PFSK-1 (cell line): ENCODE data around the gene MYH9.

ENCODE experiments used
- FOXP2 ChIP-seq: optimal IDR thresholded peaks from 2 replicates; pipeline ENCODE3; 2011; ENCODE audit warnings: borderline replicate concordance, control low read depth, inconsistent platforms; ENCODE audit not compliant: insufficient read depth; ENCODE audit errors: extremely low read length, extremely low read depth
- POLR2AphosphoS5 ChIP-seq: IDR thresholded peaks from 2 replicates; pipeline ENCODE4 v1.6.1; 2012; ENCODE audit warnings: low read depth, mild to moderate bottlenecking, control low read depth, low read length, moderate library complexity
- SIN3A ChIP-seq: IDR thresholded peaks from 2 replicates; pipeline ENCODE4 v1.6.1; 2012; ENCODE audit warnings: mild to moderate bottlenecking, low read length, moderate library complexity, borderline replicate concordance; ENCODE audit not compliant: insufficient read depth
- TAF1 ChIP-seq: IDR thresholded peaks from 2 replicates; pipeline ENCODE4 v1.6.1; 2012; ENCODE audit warnings: low read length, control low read depth, borderline replicate concordance; ENCODE audit not compliant: insufficient read depth
- TF ChIP-seq, protein P1 (sequence below), 2 experiments: IDR thresholded peaks; 2 replicates each; pipeline versions ENCODE4 v1.6.1 to v1.8.0; 2011 to 2012; ENCODE audit warnings: low read depth in 2 of 2, low read length in 2 of 2, control low read depth in 1 of 2, inconsistent platforms in 1 of 2, mild to moderate bottlenecking in 1 of 2, moderate library complexity in 1 of 2; ENCODE audit not compliant: insufficient read depth in 1 of 2

Gene MYH9

DNA sequence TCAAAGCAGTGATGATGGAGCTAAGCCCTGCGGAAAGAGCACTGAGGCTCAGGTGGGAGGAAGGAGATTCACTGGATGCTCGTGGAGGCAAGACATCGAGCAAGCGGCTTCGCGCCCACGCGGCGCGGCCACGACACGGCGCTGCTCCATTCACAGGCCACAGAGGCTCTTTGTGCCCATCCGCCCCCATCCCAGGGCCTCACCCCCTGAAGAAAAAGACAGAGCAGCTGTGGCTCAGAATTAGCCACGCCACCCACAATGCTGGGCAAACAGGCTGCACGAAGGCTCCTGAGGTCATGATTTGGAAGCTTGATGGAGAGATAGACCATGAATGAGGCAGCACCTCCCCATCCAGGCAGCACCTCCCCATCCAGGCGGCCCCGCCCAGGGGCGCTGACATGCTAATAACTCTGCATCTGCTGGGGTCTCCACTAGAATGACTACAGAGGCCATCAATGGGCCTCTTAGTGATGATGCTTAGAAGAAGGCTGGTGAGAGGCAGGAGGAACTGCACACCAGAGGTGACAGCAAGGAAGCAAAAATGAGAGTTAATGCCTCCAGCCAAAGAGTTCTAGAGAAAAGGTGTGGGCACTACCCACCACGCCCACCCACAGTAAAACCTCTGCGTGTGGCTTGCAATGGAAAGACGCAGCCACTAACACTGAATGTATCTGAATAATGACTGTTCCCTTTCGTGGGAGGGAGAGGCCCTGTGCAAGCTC lies 43.5 kb downstream of the MYH9 start:
- no peak for TF ChIP-seq POLR2AphosphoS5
- TF ChIP-seq SIN3A = no peak
- no peak for TF ChIP-seq TAF1
- TF ChIP-seq, protein P1, sequence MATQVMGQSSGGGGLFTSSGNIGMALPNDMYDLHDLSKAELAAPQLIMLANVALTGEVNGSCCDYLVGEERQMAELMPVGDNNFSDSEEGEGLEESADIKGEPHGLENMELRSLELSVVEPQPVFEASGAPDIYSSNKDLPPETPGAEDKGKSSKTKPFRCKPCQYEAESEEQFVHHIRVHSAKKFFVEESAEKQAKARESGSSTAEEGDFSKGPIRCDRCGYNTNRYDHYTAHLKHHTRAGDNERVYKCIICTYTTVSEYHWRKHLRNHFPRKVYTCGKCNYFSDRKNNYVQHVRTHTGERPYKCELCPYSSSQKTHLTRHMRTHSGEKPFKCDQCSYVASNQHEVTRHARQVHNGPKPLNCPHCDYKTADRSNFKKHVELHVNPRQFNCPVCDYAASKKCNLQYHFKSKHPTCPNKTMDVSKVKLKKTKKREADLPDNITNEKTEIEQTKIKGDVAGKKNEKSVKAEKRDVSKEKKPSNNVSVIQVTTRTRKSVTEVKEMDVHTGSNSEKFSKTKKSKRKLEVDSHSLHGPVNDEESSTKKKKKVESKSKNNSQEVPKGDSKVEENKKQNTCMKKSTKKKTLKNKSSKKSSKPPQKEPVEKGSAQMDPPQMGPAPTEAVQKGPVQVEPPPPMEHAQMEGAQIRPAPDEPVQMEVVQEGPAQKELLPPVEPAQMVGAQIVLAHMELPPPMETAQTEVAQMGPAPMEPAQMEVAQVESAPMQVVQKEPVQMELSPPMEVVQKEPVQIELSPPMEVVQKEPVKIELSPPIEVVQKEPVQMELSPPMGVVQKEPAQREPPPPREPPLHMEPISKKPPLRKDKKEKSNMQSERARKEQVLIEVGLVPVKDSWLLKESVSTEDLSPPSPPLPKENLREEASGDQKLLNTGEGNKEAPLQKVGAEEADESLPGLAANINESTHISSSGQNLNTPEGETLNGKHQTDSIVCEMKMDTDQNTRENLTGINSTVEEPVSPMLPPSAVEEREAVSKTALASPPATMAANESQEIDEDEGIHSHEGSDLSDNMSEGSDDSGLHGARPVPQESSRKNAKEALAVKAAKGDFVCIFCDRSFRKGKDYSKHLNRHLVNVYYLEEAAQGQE (IDR thresholded peaks at IDR 0.05; ENCODE audit: insufficient read depth in 1 of 2, low read depth in 2 of 2, low read length in 2 of 2) = no peak
- TF ChIP-seq FOXP2 = no peak

DNA sequence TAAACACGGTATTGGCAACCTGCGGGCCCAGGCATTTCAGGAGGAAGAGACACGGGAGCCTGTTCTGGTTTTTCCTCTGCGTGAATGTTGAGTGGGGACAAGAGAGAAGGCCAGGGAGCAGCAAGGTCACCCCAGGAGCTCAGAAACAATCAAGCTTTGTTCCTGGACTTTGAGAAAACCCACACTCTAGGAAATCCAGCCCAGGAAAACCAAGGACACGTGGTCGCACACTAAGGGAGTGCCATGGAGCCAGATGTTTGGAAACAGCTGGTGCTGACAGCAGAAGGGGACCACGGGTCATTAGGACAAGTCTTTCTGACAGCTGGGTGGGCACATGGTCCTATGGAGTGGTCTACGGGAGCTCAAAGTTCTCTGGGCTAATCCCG lies 44.1 kb downstream of the MYH9 start:
- TF ChIP-seq POLR2AphosphoS5 (no peak), SIN3A (no peak), FOXP2 (no peak), TAF1 (no peak)
- TF ChIP-seq, protein P1 (IDR thresholded peaks at IDR 0.05; ENCODE audit: insufficient read depth in 1 of 2, low read depth in 2 of 2, low read length in 2 of 2) = no peak

GRCh38 chr22:36343070-36343719 lies 44.6 kb downstream of the MYH9 start:
- TF ChIP-seq SIN3A (no peak), POLR2AphosphoS5 (no peak)

DNA sequence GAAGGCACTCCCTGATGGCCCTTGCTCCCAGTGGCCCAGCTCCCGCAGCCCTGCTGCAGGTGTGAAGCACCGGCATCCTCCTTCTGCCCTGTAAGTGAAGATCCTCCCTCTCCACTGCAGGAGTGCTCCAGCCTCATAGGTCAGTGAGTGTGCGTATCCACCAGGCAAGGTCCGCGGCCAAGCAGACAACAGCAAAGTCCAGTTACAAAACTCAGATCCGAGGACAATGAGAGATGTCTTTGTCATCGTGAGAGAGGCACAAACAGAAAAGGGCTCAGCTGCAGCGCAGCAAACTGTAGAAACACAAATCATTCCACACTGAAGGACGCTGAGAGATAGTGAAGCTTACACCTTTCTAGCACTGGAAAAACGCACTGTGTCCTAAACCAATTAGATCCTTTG lies 46.1 kb downstream of the MYH9 start:
- TF ChIP-seq TAF1 (no peak), SIN3A (no peak), FOXP2 (no peak), POLR2AphosphoS5 (no peak)
- TF ChIP-seq, protein P1 (IDR thresholded peaks at IDR 0.05; ENCODE audit: insufficient read depth in 1 of 2, low read depth in 2 of 2, low read length in 2 of 2) = no peak

- TF ChIP-seq SIN3A (no peak), POLR2AphosphoS5 (no peak), TAF1 (no peak), FOXP2 (no peak)
- TF ChIP-seq, protein P1 (IDR thresholded peaks at IDR 0.05; ENCODE audit: insufficient read depth in 1 of 2, low read depth in 2 of 2, low read length in 2 of 2) = no peak
Measured at GRCh38 chr22:36340621-36341020, 47.1 kb downstream of the MYH9 start.
